Right lobe of liver (tissue), 4 donors: Measurements from ENCODE around the gene ZDHHC1.

ENCODE experiments used
- CTCF ChIP-seq, 4 donors: fragments of 200-600 bp in 3 of 4; fragments of 450-650 bp in 1 of 4; IDR thresholded peaks; one replicate each; pipeline versions ENCODE4 v1.5.1 to v1.8.0; 2016 to 2022; ENCODE audit warnings: antibody characterized with exemption in 4 of 4, mild to moderate bottlenecking in 2 of 4
- POLR2A ChIP-seq: fragments of 450-650 bp; IDR thresholded peaks from one replicate; pipeline ENCODE4 v1.6.1; 2017; ENCODE audit warnings: antibody characterized with exemption, mild to moderate bottlenecking
- donor health status: DM: no; HTN: no; CAD: no.
- donor health status: DM: no; HTN: no; CAD: no.
- donor health status: DM: no; HTN: yes; CAD: no.

GRCh38 chr16:67447508-67448076, 31.3 kb upstream of the ZDHHC1 start:
- TF ChIP-seq POLR2A (no peak), CTCF (IDR thresholded peaks at IDR 0.05) (peak; percentile 30 to 49 (median 40))
